ENCODE measurements around the gene ATAT1. TPM values are rescaled to one million over a fixed set of nuclear protein-coding genes. Genes with fewer than 3 reads are reported as not detected.

ATAT1 gene
- total RNA-seq, 3 donors from 2014 or later = 10.6 to 18.4 (median 12.7) TPM

DNA sequence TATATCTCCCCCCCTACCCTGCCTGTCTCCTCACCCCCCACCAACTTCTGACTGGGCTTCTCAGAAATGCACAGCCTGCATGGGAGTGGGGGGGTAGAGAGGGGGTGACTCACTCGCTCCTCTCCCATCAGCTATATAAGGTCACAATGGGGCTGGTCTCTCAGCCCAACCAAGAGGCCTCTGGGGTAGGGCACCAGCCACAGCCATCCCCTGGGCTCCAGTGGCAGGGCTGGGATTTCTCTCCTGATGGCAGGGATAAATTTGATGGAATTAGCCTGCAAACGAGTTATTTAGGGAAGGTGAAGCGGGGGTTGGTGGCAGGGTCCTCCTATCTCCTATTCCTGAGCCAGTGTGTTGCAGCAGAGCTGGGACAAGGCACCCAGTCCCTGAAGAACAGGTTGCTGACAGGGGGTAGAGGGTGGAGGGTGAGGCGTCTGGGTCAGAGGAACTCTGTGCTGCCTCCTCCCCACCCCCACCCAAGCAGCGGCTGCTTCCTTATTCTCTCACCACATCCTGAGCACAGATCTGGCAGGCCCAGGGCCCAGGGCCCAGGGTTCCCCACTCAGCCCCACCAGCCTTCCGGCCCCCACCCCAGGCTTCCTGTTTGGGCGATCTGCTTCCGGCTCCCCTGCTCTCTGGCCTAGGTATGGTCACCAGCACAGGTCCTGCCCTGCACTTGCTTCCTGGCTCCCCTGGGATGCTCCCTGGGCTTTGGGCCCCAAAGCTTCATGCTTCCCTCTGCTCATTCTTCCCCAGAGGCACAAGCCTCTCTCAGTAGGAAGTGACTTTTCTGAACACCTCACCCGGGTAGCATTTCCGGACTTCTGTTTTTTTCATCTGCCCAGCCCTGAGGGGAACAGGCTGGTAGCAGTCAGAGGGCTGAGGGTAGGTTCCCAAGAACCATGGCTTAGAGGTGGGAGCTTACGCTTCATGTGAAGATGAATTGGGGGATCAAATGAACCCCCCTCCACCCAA, 55.8 kb downstream of the ATAT1 start:
- Histone ChIP-seq H3K36me3 (ENCODE audit: low read depth) (no peaks in the 10 kb centered on the region), H3K4me1 (ENCODE audit: low read depth) (peaks cover 18% of the 10 kb centered on the region), H3K4me3 (peak overlapping the region; percentile 14), H3K9me3 (no peaks in the 10 kb centered on the region)
- intact Hi-C loops (cut with DNase I, micrococcal nuclease) = no loop called here
- DNase-seq = peak; percentile 79 to 96 (median 84)
- ATAC-seq = peak; percentile 57
- TF ChIP-seq, protein P1, sequence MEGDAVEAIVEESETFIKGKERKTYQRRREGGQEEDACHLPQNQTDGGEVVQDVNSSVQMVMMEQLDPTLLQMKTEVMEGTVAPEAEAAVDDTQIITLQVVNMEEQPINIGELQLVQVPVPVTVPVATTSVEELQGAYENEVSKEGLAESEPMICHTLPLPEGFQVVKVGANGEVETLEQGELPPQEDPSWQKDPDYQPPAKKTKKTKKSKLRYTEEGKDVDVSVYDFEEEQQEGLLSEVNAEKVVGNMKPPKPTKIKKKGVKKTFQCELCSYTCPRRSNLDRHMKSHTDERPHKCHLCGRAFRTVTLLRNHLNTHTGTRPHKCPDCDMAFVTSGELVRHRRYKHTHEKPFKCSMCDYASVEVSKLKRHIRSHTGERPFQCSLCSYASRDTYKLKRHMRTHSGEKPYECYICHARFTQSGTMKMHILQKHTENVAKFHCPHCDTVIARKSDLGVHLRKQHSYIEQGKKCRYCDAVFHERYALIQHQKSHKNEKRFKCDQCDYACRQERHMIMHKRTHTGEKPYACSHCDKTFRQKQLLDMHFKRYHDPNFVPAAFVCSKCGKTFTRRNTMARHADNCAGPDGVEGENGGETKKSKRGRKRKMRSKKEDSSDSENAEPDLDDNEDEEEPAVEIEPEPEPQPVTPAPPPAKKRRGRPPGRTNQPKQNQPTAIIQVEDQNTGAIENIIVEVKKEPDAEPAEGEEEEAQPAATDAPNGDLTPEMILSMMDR (IDR thresholded peaks at IDR 0.05) = no peak

GRCh38 chr6:30683183-30683979, 56.7 kb downstream of the ATAT1 start:
- TF ChIP-seq, protein P1 (IDR thresholded peaks at IDR 0.05) = no peak
- peak overlapping the region; percentile 14 for H3K4me3 ChIP-seq
- no peaks in the 10 kb centered on the region for H3K36me3 ChIP-seq (ENCODE audit: low read depth)
- no peak for ATAC-seq
- no peaks in the 10 kb centered on the region for H3K9me3 ChIP-seq
- peak in 1 of 3 donors; percentile 53 for DNase-seq
- intact Hi-C loops (cut with DNase I, micrococcal nuclease) = no loop called here
- peaks cover 24% of the 10 kb centered on the region for H3K4me1 ChIP-seq (ENCODE audit: low read depth)

GRCh38 chr6:30683980-30684338, 57.3 kb downstream of the ATAT1 start:
- H3K4me1 ChIP-seq (ENCODE audit: low read depth) = peaks cover 21% of the 10 kb centered on the region
- DNase-seq = no peak
- no peaks in the 10 kb centered on the region for H3K9me3 ChIP-seq
- intact Hi-C loops (cut with DNase I, micrococcal nuclease) = no loop called here
- ATAC-seq = no peak
- no peak overlapping the region for H3K4me3 ChIP-seq
- no peaks in the 10 kb centered on the region for H3K36me3 ChIP-seq (ENCODE audit: low read depth)
- TF ChIP-seq, protein P1 (IDR thresholded peaks at IDR 0.05) = no peak

GRCh38 chr6:30684386-30685156, 57.9 kb downstream of the ATAT1 start:
- Histone ChIP-seq H3K9me3 (no peaks in the 10 kb centered on the region), H3K36me3 (ENCODE audit: low read depth) (no peaks in the 10 kb centered on the region), H3K4me3 (peak overlapping the region; percentile 22), H3K4me1 (ENCODE audit: low read depth) (peaks cover 19% of the 10 kb centered on the region)
- TF ChIP-seq, protein P1 (IDR thresholded peaks at IDR 0.05) = no peak
- DNase-seq (peak in 2 of 3 donors; percentile 72 to 89), ATAC-seq (peak; percentile 6)
- intact Hi-C loops (cut with DNase I, micrococcal nuclease) = no loop called here
